ENCODE results near the gene DLL3.

DNA sequence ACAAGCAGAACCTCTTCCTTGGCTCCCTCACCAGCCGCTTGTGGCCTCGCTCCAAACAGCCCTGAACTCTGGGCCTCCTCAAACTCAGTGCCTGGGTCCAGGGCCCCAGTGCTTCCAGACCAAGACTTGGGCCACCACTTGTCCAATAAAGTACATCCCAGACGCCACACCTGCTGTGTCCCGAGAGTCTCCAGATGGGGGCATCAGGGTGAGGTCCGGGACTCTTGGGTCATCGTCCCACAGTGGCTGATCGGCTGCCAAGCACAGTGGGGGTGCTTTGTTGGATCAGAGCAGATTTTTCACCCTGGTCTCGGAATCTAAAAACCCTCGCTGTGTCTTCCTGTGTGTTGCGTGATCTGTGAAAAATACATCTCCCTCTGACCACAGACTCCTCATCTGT, 9.0 kb upstream of the DLL3 start:
- TF ChIP-seq, protein P1, sequence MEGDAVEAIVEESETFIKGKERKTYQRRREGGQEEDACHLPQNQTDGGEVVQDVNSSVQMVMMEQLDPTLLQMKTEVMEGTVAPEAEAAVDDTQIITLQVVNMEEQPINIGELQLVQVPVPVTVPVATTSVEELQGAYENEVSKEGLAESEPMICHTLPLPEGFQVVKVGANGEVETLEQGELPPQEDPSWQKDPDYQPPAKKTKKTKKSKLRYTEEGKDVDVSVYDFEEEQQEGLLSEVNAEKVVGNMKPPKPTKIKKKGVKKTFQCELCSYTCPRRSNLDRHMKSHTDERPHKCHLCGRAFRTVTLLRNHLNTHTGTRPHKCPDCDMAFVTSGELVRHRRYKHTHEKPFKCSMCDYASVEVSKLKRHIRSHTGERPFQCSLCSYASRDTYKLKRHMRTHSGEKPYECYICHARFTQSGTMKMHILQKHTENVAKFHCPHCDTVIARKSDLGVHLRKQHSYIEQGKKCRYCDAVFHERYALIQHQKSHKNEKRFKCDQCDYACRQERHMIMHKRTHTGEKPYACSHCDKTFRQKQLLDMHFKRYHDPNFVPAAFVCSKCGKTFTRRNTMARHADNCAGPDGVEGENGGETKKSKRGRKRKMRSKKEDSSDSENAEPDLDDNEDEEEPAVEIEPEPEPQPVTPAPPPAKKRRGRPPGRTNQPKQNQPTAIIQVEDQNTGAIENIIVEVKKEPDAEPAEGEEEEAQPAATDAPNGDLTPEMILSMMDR (conservative IDR thresholded peaks at IDR 0.05) = no peak
- TF ChIP-seq EZH2 (IDR thresholded peaks at IDR 0.05; ENCODE audit: low read depth) = no peak

Data from PC-9 (cell line).